HCT116 (cell line): Measurements from ENCODE around the gene RNASET2. TPM values are rescaled to one million over a fixed set of nuclear protein-coding genes. Genes with fewer than 3 reads are reported as not detected.

ENCODE experiments used
- ATAC-seq: fragments of 200-7000 bp; cut with Tn5 transposase; 2 replicates; pipeline ENCODE4 v1.9.1; 2020; ENCODE audit warnings: mild to moderate bottlenecking, moderate library complexity
- BruUV-seq: library from RNA; stranded (reverse); fragments of 400-500 nt; replicated peaks from 2 replicates; lab custom pipeline; 2021; lab: Mats Ljungman, UMichigan
- CTCF ChIA-PET: fragments of 300-600 bp; sonication (Branson Sonifier 250); formaldehyde crosslinking; loops from one replicate; lab custom pipeline; 2021; ENCODE audit warnings: antibody characterized with exemption; lab: Charles Lee
- POLR2A ChIA-PET: fragments of 300-600, 350-600 bp; sonication (Branson Sonifier 250); formaldehyde crosslinking; loops from one replicate; lab custom pipeline; 2021; ENCODE audit warnings: antibody characterized with exemption; lab: Charles Lee
- RAD21 ChIA-PET, 2 experiments: fragments of 300-600 bp; sonication (Branson Sonifier 250); formaldehyde crosslinking; loops; one replicate each; lab custom pipeline; 2023; ENCODE audit warnings: low total read pairs in 2 of 2; ENCODE audit not compliant: uncharacterized antibody in 2 of 2, unreplicated experiment in 2 of 2, low non-redundant PET in 1 of 2; lab: Charles Lee
- DNase-seq: peaks from one replicate; pipeline ENCODE4 v3.0.0-alpha.2; 2010; ENCODE audit warnings: low read depth, low spot score
- H2AFZ ChIP-seq: fragments of 200-600 bp; shearing (Covaris generic), sonication (generic); 2 replicates; pipeline ENCODE4 v1.6.1; 2017; ENCODE audit warnings: low read depth, mixed run types, mixed read lengths, antibody characterized with exemption, low read length; ENCODE audit not compliant: poor library complexity, severe bottlenecking
- H3K27ac ChIP-seq: 2 replicates; pipeline ENCODE4 v1.5.1; 2012; ENCODE audit warnings: low read depth, low read length
- H3K27me3 ChIP-seq: fragments of 200-600 bp; sonication (generic); 2 replicates; pipeline ENCODE4 v1.6.1; 2016; ENCODE audit warnings: mixed run types, low read length, mixed read lengths; ENCODE audit not compliant: insufficient read depth
- H3K36me3 ChIP-seq, 2 experiments: fragments of 200-500 bp in 1 of 2; fragments of 200-600 bp in 1 of 2; sonication (Bioruptor generic) in 1 of 2; sonication (generic) in 1 of 2; 2 replicates each; pipeline versions ENCODE4 v1.5.1 to v1.6.1; 2014 to 2016; ENCODE audit warnings: low read length in 2 of 2, inconsistent platforms in 1 of 2, mixed read lengths in 1 of 2, mixed run types in 1 of 2; ENCODE audit not compliant: insufficient read depth in 2 of 2, control insufficient read depth in 1 of 2
- H3K4me1 ChIP-seq, 2 experiments: fragments of 200-600 bp in 1 of 2; sonication (generic) in 1 of 2; 2 replicates each; pipeline versions ENCODE4 v1.5.1 to v1.6.1; 2012 to 2017; ENCODE audit warnings: low read length in 2 of 2, inconsistent platforms in 1 of 2, mild to moderate bottlenecking in 1 of 2, mixed read lengths in 1 of 2, mixed run types in 1 of 2, moderate library complexity in 1 of 2; ENCODE audit not compliant: insufficient read depth in 2 of 2, control insufficient read depth in 1 of 2
- H3K4me2 ChIP-seq: fragments of 200-600 bp; sonication (generic); 2 replicates; pipeline ENCODE4 v1.6.1; 2017; ENCODE audit warnings: mixed run types, low read length, mixed read lengths
- H3K4me3 ChIP-seq, 2 experiments: fragments of 200-600 bp in 1 of 2; sonication (generic) in 1 of 2; replicated peaks in 1 of 2; 2 replicates each; pipeline ENCODE4 v1.5.1; 2011 to 2016; ENCODE audit warnings: low read length in 2 of 2, control low read depth in 1 of 2, low read depth in 1 of 2, mild to moderate bottlenecking in 1 of 2, mixed read lengths in 1 of 2, mixed run types in 1 of 2
- H3K79me2 ChIP-seq: fragments of 200-600 bp; sonication (generic); 2 replicates; pipeline ENCODE4 v1.6.1; 2017; ENCODE audit warnings: mild to moderate bottlenecking, mixed run types, low read length, moderate library complexity, mixed read lengths; ENCODE audit not compliant: insufficient read depth
- H3K9ac ChIP-seq: fragments of 200-600 bp; sonication (generic); 2 replicates; pipeline ENCODE4 v1.6.1; 2016; ENCODE audit warnings: low read length, mixed read lengths
- H3K9me2 ChIP-seq: fragments of 200-600 bp; sonication (generic), shearing (Covaris generic); 2 replicates; pipeline ENCODE4 v1.6.1; 2017; ENCODE audit warnings: mixed run types, mild to moderate bottlenecking, moderate library complexity; ENCODE audit not compliant: insufficient read depth
- H3K9me3 ChIP-seq, 2 experiments: fragments of 200-500 bp in 1 of 2; fragments of 200-600 bp in 1 of 2; sonication (Bioruptor generic) in 1 of 2; sonication (generic) in 1 of 2; 2 replicates each; pipeline ENCODE4 v1.6.1; 2014 to 2017; ENCODE audit warnings: low read length in 2 of 2, mixed read lengths in 2 of 2, inconsistent platforms in 1 of 2, low read depth in 1 of 2, mild to moderate bottlenecking in 1 of 2, mixed run types in 1 of 2, moderate library complexity in 1 of 2; ENCODE audit not compliant: control insufficient read depth in 1 of 2, insufficient read depth in 1 of 2
- H4K20me1 ChIP-seq: fragments of 200-600 bp; sonication (generic), shearing (Covaris generic); 2 replicates; pipeline ENCODE4 v1.6.1; 2017; ENCODE audit warnings: mixed run types, mild to moderate bottlenecking, moderate library complexity; ENCODE audit not compliant: insufficient read depth
- CTCF ChIP-seq, 3 experiments: fragments of 200-600 bp in 1 of 3; sonication (generic) in 1 of 3; IDR thresholded peaks in 2 of 3; conservative IDR thresholded peaks in 1 of 3; 2 replicates each; pipeline ENCODE4 v1.5.1; 2012 to 2017; ENCODE audit warnings: low read depth in 2 of 3, low read length in 2 of 3, antibody characterized with exemption in 1 of 3, borderline replicate concordance in 1 of 3, control low read depth in 1 of 3, mild to moderate bottlenecking in 1 of 3, mixed read lengths in 1 of 3, mixed run types in 1 of 3, moderate library complexity in 1 of 3; ENCODE audit not compliant: insufficient read depth in 1 of 3
- EGR1 ChIP-seq: IDR thresholded peaks from 2 replicates; pipeline ENCODE4 v1.6.1; 2012; ENCODE audit warnings: low read depth
- ELF1 ChIP-seq: IDR thresholded peaks from 2 replicates; pipeline ENCODE4 v1.6.1; 2012; ENCODE audit warnings: low read depth, borderline replicate concordance
- EZH2 ChIP-seq: fragments of 200-600 bp; sonication (generic); IDR thresholded peaks from 2 replicates; pipeline ENCODE4 v1.6.1; 2017; ENCODE audit warnings: antibody characterized with exemption, mixed run types
- EZH2phosphoT487 ChIP-seq: fragments of 200-600 bp; IDR thresholded peaks from 2 replicates; pipeline ENCODE4 v1.6.1; 2018; ENCODE audit warnings: antibody characterized with exemption, borderline replicate concordance
- FOSL1 ChIP-seq: IDR thresholded peaks from 2 replicates; pipeline ENCODE4 v1.6.1; 2012; ENCODE audit warnings: low read depth
- MAX ChIP-seq: IDR thresholded peaks from 2 replicates; pipeline ENCODE4 v1.6.1; 2012
- POLR2A ChIP-seq: IDR thresholded peaks from 2 replicates; pipeline ENCODE4 v1.7.0; 2011; ENCODE audit warnings: borderline replicate concordance; ENCODE audit not compliant: insufficient read depth, insufficient read length; ENCODE audit errors: extremely low read depth
- SIN3A ChIP-seq: IDR thresholded peaks from 2 replicates; pipeline ENCODE4 v1.6.1; 2012; ENCODE audit warnings: low read depth
- TCF7L2 ChIP-seq: IDR thresholded peaks from 2 replicates; pipeline ENCODE4 v1.7.0; 2011; ENCODE audit warnings: borderline replicate concordance, inconsistent platforms; ENCODE audit not compliant: insufficient read depth, insufficient read length; ENCODE audit errors: extremely low read depth
- YY1 ChIP-seq: IDR thresholded peaks from 2 replicates; pipeline ENCODE4 v1.6.1; 2011; ENCODE audit warnings: low read length, low read depth, moderate library complexity, mild to moderate bottlenecking; ENCODE audit not compliant: insufficient replicate concordance; ENCODE audit errors: extremely low read depth
- ZBTB33 ChIP-seq: IDR thresholded peaks from 2 replicates; pipeline ENCODE4 v1.6.1; 2011; ENCODE audit warnings: mild to moderate bottlenecking, low read length, moderate library complexity; ENCODE audit not compliant: insufficient replicate concordance; ENCODE audit errors: extremely low read depth
- ZFX ChIP-seq: fragments of 450-650 bp; IDR thresholded peaks from 2 replicates; pipeline ENCODE4 v1.6.1; 2017
- ZNF274 ChIP-seq: fragments of 200-500 bp; sonication (Bioruptor generic); IDR thresholded peaks from 2 replicates; pipeline ENCODE4 v1.6.1; 2014; ENCODE audit warnings: mild to moderate bottlenecking, low read depth, low read length, inconsistent platforms
- intact Hi-C: fragments of 100-400 bp; cut with micrococcal nuclease; formaldehyde crosslinking; loops from 2 replicates; pipeline ENCODE4 v1.10.0; 2022
- total RNA-seq: library from RNA; stranded (reverse); gene quantifications from one replicate; pipeline ENCODE4 v1.2.1, GENCODE V29; 2021; ENCODE audit not compliant: unreplicated experiment

The RNASET2 gene
- total RNA-seq, 1 experiment from 2014 or later: 32.8 TPM

GRCh38 chr6:166952567-166953486 lies 3.5 kb downstream of the RNASET2 start:
- Histone ChIP-seq H3K79me2 (no peaks in the 10 kb centered on the region), H3K27ac (no peak overlapping the region), H3K9me3 (no peaks in the 10 kb centered on the region), H2AFZ (no peak overlapping the region), H4K20me1 (no peaks in the 10 kb centered on the region), H3K27me3 (no peaks in the 10 kb centered on the region), H3K4me2 (no peak overlapping the region), H3K4me1 (peaks cover 4 to 23% of the 10 kb centered on the region in 2 experiments; a peak in 3 of 4 replicates), H3K9ac (no peak overlapping the region), H3K4me3 (no peak overlapping the region), H3K9me2 (no peaks in the 10 kb centered on the region), H3K36me3 (0 out of 4 replicates have a peak, but pooled peaks cover 0 to 12% of the 10 kb centered on the region in 2 experiments)
- ChIA-PET CTCF (interaction anchor here (1.0 to 2.9 kb wide), 3 partner anchors 166 to 178 kb away, joined by 3 to 11 read pairs (median 4); no protein-coding TSS in a partner anchor), POLR2A (no interaction called here), RAD21 (interaction anchor here in 1 of 2 experiments (1.7 kb wide), 1 partner anchor 178 kb away, joined by 6 read pairs; no protein-coding TSS in a partner anchor)
- ATAC-seq (no peak), DNase-seq (no peak)
- BruUV-seq: no TSS peak
- no peak for TF ChIP-seq YY1
- no peak for TF ChIP-seq EZH2
- no peak for TF ChIP-seq ZBTB33
- TF ChIP-seq ZFX: no peak
- TF ChIP-seq MAX: no peak
- no peak for TF ChIP-seq ZNF274
- TF ChIP-seq ELF1: no peak
- no peak for TF ChIP-seq FOSL1
- no peak for TF ChIP-seq SIN3A
- TF ChIP-seq TCF7L2: no peak
- no peak for TF ChIP-seq CTCF (IDR thresholded peaks at IDR 0.05 in 2 of 3, conservative IDR thresholded peaks at IDR 0.05 in 1 of 3; ENCODE audit: borderline replicate concordance in 1 of 3, insufficient read depth in 1 of 3, low read depth in 2 of 3, low read length in 2 of 3)
- TF ChIP-seq POLR2A: no peak
- no peak for TF ChIP-seq EGR1
- TF ChIP-seq EZH2phosphoT487: no peak
- intact Hi-C loops: no loop called here
